ENCODE measurements around the gene MRPL50. TPM values are rescaled to one million over a fixed set of nuclear protein-coding genes. Genes with fewer than 3 reads are reported as not detected.

MRPL50 gene
- total RNA-seq, 2 donors from 2014 or later = 9.5 to 16.3 TPM

- Histone ChIP-seq H3K36me3 (no peaks in the 10 kb centered on the region), H3K4me1 (ENCODE audit: control insufficient read depth in 1 of 2, low read depth in 2 of 2) (no peaks in the 10 kb centered on the region), H3K27ac (no peak overlapping the region), H3K27me3 (replicated peaks; ENCODE audit: insufficient read depth) (no peaks in the 10 kb centered on the region), H3K4me3 (no peak overlapping the region), H3K9me3 (peaks cover 34% of the 10 kb centered on the region)
- no peak for DNase-seq (ENCODE audit: low spot score)
- no peak for ATAC-seq (ENCODE audit: insufficient number of reproducible peaks, low FRiP score, low read depth)
- no peak for TF ChIP-seq CTCF (IDR thresholded peaks at IDR 0.05)
These were observed 20.4 kb upstream of the MRPL50 start for GRCh38 chr9:101418518-101419430.

GRCh38 chr9:101417977-101418376 lies 19.6 kb upstream of the MRPL50 start:
- H3K4me1 ChIP-seq (ENCODE audit: control insufficient read depth in 1 of 2, low read depth in 2 of 2) = no peaks in the 10 kb centered on the region
- no peak for TF ChIP-seq CTCF (IDR thresholded peaks at IDR 0.05)
- peaks cover 42% of the 10 kb centered on the region for H3K9me3 ChIP-seq
- H3K27me3 ChIP-seq (replicated peaks; ENCODE audit: insufficient read depth) = no peaks in the 10 kb centered on the region
- DNase-seq (ENCODE audit: low spot score) (no peak), ATAC-seq (ENCODE audit: insufficient number of reproducible peaks, low FRiP score, low read depth) (no peak)
- no peak overlapping the region for H3K27ac ChIP-seq
- no peak overlapping the region for H3K4me3 ChIP-seq
- no peaks in the 10 kb centered on the region for H3K36me3 ChIP-seq

GRCh38 chr9:101417389-101417788 lies 19.0 kb upstream of the MRPL50 start:
- Histone ChIP-seq H3K36me3 (peaks cover 3% of the 10 kb centered on the region), H3K27ac (no peak overlapping the region), H3K27me3 (replicated peaks; ENCODE audit: insufficient read depth) (no peaks in the 10 kb centered on the region), H3K9me3 (peaks cover 48% of the 10 kb centered on the region), H3K4me1 (ENCODE audit: control insufficient read depth in 1 of 2, low read depth in 2 of 2) (no peaks in the 10 kb centered on the region), H3K4me3 (no peak overlapping the region)
- DNase-seq (ENCODE audit: low spot score) (no peak), ATAC-seq (ENCODE audit: insufficient number of reproducible peaks, low FRiP score, low read depth) (no peak)
- TF ChIP-seq CTCF (IDR thresholded peaks at IDR 0.05) = no peak

GRCh38 chr9:101415578-101415977 lies 17.2 kb upstream of the MRPL50 start:
- H3K4me3 ChIP-seq = no peak overlapping the region
- H3K27ac ChIP-seq = no peak overlapping the region
- H3K9me3 ChIP-seq = peaks cover 66% of the 10 kb centered on the region
- H3K27me3 ChIP-seq (replicated peaks; ENCODE audit: insufficient read depth) = no peaks in the 10 kb centered on the region
- TF ChIP-seq CTCF (IDR thresholded peaks at IDR 0.05) = no peak
- ATAC-seq (ENCODE audit: insufficient number of reproducible peaks, low FRiP score, low read depth) (no peak), DNase-seq (ENCODE audit: low spot score) (no peak)
- no peaks in the 10 kb centered on the region for H3K4me1 ChIP-seq (ENCODE audit: control insufficient read depth in 1 of 2, low read depth in 2 of 2)
- H3K36me3 ChIP-seq = peaks cover 3% of the 10 kb centered on the region

GRCh38 chr9:101414839-101415238 lies 16.4 kb upstream of the MRPL50 start:
- ATAC-seq (ENCODE audit: insufficient number of reproducible peaks, low FRiP score, low read depth) (no peak), DNase-seq (ENCODE audit: low spot score) (no peak)
- Histone ChIP-seq H3K36me3 (peaks cover 3% of the 10 kb centered on the region), H3K27ac (no peak overlapping the region), H3K4me1 (ENCODE audit: control insufficient read depth in 1 of 2, low read depth in 2 of 2) (no peaks in the 10 kb centered on the region), H3K4me3 (no peak overlapping the region), H3K27me3 (replicated peaks; ENCODE audit: insufficient read depth) (no peaks in the 10 kb centered on the region), H3K9me3 (peaks cover 73% of the 10 kb centered on the region)
- no peak for TF ChIP-seq CTCF (IDR thresholded peaks at IDR 0.05)
